HG03442 (cell line): ENCODE data around the gene NEXMIF.
A peak's percentile ranks its signal among the peaks of the same experiment; 100 is the strongest.
"Not testable (repeated sequence)": the region's sequence is repeated elsewhere in the genome, so short reads cannot be mapped to it uniquely, and the experiment has no call there.

ENCODE experiments used
- ATAC-seq: cut with Tn5 transposase; IDR thresholded peaks from one replicate; pipeline ENCODE4 v1.9.1; 2021; ENCODE audit warnings: mild to moderate bottlenecking, moderate library complexity; ENCODE audit not compliant: unreplicated experiment

Gene NEXMIF

DNA sequence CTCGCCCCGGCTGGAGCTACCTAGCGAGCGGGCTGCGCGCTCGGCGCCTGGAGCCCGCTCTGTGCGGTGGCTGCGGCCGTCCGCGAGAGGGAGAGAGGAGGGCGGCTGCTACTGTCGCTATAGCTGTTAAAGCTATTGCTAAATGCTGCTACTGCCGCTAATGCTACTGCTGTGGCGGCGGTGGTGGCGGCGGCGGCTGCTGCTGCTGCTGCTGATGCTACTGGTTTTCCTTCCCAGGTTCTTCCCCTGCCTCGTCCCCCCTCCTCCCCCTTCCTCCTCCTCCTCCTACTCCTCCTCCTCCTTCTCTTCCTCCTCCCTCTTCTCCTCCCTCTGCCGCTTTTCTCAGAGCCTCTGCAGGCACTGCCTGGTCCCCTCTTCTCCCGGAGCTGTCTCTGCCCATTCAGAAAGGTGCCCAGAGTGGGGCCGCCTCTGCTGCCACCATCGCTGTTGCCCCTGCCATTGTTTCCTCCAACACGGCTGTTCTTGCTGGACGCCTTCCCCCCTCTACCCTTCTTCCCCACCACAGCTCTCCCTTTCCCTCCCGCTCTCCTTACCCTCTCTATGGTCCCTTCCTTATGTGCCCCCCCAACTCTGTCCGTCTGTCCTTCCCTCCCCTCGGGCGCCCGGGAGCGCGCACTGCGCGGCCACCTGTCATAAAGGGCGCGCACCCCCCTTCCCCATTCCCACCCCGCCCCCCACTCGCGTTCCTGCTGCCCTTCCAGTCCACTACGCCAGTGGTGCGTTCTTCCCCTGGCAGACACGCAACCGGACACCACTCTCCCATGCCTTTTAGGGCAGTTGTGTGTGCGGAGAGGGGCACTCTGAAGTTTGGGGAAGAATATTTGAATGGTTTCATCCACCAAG, at the start of gene NEXMIF:
NEXMIF (minus strand) TSS at position 228 of the 864 bp plus-strand sequence.
- peak; percentile 41 for ATAC-seq

DNA sequence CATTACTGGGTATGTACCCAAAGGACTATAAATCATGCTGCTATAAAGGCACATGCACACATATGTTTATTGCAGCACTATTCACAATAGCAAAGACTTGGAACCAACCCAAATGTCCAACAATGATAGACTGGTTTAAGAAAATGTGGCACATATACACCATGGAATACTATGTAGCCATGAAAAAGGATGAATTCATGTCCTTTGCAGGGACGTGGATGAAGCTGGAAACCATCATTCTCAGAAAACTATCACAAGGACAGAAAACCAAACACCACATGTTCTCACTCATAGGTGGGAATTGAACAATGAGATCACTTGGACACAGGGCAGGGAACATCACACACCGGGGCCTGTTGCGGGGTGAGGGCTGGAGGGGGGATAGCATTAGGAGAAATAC, 36.7 kb upstream of the NEXMIF start:
- not testable (repeated sequence) for ATAC-seq

DNA sequence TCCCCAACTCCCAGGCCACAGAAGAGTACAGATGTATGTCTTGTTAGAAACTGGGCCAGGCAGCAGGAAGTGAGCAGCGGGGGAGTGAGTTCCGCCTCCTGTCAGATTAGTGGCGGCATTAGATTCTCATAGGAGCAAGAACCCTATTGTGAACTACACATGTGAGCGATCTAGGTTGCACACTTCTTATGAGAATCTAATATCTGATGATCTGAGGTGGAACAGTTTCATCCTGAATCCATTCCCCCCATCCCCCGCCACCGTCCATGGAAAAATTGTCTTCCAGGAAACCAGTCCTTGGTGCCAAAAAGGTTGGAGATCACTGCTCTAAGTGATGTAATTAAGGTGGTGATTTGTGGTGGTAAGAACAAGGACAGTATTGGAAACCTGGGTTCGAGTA, 24.5 kb upstream of the NEXMIF start:
- ATAC-seq, result no peak

DNA sequence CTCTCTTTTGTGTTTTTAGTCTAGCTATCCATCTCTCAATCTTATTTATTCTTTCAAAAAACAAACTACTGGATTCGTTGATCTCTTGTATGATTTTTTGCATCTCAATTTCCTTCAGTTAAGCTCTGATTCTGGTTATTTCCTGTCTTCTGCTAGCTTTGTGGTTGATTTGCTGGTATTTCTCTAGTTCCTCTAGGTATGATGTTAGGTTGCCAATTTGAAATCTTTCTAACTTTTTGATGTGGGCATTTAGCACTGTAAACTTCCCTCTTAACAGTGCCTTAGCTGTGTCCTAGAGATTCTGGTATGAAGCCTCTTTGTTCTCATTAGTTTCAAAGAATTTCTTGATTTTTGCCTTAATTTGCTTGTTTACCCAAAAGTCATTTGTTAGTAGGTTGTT, 15.2 kb upstream of the NEXMIF start:
- no peak for ATAC-seq

DNA sequence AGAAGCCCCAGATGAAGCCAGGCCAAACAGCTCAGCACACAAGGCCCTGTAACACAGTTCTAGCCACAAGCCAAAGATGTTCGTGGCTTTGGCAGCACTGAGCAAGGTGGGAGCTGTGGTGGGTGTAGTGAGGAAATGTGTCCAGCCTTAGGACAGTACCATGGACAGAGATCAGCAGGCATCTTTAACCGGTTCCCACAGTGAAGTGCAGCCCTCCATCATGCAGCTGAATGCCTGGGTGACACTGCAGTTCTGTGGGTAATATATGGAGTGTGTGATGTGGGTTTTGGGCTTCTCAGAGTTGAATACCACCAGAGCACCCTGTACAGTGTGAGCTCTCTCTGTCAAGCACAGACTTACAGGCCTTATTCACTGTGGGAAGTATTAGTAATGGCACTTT, 6.0 kb upstream of the NEXMIF start:
- ATAC-seq, result no peak

DNA sequence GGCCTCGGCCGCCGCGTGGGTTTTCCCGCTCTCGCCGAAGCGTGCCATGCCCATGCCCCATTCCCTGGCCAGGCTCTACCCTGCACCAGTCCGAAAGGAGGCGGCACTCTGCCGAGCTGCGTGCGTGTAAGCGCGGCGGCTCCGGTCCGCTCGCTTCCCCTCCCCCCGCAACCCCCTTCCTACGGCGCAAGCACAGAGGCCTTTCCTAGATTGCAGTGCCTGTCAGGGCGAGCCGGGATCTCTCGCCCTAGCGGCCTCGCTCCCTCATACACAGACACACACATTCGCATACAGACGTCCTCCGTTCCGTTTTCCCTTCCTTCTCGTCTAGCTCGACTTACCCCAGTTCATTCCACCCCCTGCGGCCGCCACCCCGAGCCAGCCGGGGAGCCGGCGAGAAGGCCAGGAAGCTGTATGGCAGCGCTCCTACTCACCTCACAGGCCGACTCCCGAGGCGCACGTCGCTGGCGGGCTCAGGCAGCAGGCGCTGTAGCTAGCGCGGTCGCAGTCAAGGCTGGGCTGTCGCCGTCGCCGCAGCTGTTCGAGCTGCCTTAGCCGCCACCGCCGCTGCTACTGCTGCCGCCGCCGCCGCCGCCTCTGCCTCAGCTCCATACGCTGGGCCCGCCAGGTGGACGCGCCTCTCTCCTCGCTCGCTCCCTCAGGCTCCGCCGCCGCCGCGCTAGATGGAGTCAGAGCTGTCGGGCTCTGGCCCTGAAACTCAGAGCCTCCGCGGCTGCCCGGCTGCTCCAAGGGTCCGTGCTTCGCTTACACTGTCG, 615 bp downstream of the NEXMIF start:
- peak; percentile 40 for ATAC-seq

DNA sequence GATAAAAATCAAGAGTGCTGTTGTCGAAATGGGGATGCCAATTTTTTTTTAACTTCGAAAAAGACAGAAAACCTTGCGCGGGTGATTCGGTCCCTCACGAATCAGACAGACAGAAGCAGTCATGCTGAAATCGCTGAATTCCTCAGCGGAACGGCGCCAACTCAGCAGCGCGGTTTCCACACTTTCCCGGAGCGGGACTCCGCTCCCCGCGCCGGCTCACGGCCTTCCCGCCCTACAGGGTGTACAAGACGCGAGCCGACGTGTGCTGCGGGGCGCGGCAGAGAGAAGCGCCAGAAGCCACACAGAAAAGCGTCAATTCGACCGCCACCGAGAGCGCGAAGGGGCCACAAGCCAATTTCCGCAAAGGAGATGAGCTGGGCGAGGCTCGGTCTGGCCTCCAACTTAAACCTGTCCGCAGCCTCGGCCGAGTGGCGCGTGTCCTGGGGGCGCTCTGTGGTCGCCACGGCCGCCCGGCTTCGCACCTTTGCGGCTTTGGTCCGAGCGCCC, 1.3 kb downstream of the NEXMIF start:
- ATAC-seq, result peak; percentile 5

DNA sequence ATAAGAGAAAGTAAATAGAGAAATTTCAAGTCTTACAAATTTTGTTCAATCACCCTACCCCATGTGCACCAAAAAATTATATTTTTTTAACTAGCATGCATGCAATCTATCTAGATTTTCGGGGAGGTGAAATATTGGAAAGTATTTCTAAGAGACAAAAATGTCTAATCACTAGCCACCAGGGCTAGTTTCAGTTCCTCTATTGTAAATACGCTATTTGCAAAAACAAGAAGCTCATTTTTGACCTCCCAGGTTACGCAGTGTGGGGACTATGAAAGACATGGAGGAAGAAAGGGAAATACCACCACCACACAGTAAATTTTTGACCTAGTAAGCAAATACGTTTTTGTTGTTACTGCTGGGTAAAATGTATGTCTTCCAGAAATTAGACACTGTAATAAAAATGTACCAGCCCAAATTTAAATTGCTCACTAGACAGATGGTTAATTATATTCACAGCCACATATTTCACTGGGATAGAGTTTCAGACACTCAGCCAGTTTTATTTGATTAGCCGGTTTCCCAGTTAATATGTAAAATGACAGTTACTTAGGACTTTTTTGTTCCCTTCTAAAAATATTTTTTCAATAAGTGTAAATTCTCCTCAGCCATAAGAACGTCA, 2.2 kb downstream of the NEXMIF start:
- peak; percentile 66 for ATAC-seq

DNA sequence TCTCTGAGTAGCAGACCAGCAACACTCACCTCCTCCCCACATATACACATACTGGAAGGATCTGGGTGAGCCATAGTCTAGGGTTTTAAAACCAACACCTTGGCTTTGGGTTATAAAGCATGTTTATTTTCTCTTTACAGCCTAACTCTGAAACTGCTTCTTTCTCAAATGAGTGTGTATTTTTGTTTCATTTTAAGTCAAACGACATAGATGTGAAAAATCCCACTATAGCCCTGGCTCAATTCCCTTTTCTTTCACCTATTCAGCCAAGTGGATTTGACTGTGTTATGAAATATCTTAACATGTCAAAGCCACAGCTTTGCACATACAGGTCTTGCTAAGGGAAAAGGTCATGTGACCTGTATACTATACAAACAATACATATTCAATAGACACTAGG, 13.8 kb downstream of the NEXMIF start:
- peak; percentile 81 for ATAC-seq

DNA sequence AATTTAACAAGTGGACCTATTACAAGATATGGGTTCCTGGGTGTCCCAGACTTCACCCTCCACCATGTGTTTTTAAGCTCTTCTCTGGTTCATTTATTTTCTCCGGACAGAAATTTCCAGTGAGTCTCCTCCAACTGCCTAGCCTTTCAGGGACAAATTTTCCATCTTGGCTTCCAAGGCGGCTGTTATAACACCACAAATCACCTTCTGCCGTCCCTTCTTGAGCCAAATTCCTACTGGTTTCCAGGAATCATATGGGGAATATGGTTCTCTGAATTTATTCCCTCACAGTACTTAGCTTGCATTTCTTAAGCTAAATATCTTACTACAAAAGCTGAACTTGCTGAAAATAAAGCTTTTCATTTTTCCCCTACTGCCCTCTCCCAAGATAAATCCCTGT, 18.8 kb downstream of the NEXMIF start:
- ATAC-seq, result no peak

DNA sequence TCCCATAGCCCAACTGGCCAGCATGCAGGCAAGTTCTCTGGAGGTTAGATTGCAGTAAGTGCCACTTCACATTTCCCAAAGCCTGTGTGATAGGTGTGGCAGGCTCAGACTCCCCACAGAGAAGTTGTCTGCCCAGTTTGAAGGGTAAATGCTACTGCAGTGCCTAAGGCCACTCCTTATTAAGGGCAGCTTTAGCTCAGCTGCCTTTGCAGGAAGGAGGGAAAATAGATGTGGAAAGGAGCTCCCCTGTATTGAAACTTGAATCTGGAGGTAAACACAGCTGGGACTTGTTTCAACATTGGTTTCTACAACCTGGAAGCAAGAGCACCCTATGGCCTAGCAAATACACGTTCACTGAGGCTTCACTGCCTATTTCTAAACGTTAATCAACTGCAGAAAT, 22.4 kb downstream of the NEXMIF start:
- ATAC-seq, result no peak

DNA sequence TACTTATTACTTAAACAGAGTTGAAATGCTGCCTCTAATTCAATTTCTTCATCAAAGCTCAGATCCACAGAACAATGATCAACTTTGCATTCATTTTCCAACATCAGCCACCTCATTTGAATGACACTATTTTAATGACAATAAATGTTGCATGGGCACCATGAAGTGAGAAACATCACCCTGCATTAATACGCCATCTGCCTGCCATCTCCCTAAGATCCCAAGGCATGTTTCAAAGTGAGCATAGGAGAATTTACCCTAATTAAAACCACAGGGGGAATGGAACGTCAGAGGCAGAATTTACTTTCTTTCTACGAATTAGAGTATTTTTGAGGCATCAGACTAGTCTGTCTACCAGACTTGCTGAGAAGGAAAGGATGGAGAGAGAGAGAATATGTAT, 32.7 kb downstream of the NEXMIF start:
- no peak for ATAC-seq

DNA sequence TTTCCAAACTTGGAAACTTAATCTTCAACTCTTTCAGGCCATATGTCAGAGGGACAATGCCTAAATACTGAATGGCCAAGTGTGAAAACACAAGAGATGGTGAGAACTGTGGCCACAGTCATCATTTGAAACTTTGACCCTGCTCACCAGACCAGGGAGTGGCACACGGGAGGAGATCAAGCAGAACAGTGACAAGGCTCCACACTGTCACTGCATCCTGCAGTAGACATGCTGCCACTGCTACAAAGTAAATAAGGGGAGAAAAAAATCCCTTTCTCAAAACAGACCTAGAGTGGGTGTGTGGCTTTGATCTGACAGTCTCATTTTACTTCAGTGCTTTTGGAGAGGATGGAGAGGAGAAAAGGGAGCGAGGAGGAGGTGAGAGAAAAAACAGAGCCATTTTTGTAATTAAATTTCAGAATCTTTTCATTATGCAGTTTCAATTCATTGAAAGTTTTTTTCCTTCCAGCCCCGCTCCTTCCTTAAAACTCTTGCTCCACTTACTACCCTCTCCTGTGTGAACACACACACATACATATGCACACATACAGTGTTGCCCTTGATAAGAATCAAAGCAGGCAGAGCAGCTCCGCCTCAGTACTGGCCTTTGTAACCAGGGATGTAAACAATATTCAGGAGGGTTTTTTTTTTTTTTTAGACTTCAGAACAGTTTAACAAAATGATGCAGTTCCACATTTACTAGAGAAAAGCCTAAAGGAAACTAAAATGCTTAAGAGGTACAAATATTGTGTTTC, 34.4 kb downstream of the NEXMIF start:
- ATAC-seq, result peak; percentile 95

DNA sequence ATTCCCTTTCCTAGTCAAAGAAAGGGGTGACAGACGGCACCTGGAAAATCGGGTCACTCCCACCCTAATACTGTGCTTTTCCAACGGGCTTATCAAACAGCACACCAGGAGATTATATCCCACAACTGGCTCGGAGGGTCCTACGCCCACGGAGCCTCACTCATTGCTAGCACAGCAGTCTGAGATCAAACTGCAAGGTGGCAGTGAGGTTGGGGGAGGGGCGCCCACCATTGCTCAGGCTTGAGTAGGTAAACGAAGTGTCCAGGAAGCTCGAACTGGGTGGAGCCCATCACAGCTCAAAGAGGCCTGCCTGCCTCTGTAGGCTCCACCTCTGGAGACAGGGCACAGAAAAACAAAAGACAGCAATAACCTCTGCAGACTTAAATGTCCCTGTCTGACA, 42.9 kb downstream of the NEXMIF start:
- ATAC-seq, result not testable (repeated sequence)

DNA sequence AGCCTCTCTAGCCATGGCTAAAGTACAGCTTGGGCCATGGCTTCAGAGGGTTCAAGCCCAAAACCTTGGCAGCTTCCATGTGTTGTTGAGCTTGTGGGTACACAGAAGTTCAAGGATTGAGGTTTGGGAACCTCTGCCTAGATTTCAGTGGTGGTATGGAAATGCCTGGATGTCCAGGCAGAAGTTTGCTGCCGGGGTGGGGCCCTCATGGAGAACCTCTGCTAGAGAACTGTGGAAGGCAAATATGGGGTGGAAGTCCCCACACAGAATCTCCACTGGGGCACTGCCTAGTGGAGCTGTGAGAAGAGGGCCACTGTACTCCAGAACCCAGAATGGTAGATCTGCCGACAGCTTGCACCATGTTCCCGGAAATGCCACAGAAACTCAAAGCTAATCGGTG, 59.5 kb downstream of the NEXMIF start:
- ATAC-seq, result no peak

DNA sequence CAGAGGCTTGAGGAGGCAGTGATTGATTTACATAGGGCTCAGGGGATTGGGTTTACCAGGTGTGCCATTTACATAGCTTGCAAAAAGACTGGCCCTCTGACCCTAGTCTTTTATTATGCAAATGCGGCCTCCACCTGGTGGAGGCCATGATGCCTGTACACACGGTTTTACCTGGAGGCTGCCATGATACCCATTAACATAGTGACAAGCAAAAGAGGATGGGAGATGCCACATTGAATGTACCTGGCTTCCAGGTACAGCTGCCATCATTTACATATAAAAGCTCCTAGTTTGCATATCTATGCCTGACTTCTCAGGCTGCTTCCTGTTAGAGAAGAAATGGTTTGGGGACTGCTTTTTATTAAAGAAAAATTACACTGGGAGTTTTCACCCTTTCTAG, 72.0 kb downstream of the NEXMIF start:
- ATAC-seq, result no peak

DNA sequence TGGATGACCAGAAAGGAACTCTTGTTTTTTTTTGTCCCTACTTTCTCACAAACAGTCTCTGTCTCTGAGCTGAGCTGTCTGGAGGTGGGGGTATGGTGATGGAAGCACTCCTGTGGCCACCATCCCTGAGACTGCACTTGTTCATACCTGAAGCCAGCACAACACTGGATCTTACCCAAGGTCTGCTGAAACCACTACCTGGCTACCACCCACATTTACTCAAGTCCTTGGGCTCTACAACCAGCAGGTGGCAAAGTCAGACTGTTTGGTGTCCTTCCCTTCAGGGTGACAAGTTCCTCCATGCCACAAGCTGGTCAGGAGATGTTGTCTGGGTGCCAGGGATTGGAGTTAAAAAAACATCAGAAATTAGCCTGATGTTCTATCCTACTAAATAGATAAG, 89.7 kb downstream of the NEXMIF start:
- ATAC-seq, result no peak

DNA sequence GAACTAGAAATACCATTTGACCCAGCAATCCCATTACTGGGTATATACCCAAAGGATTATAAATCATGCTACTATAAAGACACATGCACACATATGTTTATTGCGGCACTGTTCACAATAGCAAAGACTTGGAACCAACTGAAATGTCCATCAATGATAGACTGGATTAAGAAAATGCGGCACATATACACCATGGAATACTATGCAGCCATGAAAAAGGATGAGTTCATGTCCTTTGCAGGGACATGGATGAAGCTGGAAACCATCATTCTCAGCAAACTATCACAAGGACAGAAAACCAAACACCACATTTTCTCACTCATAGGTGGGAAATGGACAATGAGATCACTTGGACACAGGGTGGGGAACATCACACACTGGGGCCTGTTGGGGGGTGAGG, 105.5 kb downstream of the NEXMIF start:
- not testable (repeated sequence) for ATAC-seq

DNA sequence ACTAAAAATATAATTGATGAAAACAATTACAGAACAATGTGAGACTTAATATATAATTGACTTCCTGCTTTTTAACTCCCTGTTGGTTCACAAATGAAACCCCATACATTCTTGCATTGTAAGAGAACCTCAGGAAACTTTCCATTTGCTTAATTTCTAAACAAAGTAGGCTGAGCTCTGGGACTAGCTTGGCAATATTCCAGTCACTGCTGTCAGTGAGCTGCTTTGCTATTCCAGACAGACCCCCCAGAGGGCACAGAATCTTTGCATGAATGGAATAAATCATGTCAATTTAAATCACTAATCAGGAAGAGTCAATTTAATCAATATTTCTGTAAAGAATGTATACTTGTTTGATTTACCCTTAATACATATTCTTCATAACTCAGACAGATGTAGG, 110.6 kb downstream of the NEXMIF start:
- no peak for ATAC-seq

DNA sequence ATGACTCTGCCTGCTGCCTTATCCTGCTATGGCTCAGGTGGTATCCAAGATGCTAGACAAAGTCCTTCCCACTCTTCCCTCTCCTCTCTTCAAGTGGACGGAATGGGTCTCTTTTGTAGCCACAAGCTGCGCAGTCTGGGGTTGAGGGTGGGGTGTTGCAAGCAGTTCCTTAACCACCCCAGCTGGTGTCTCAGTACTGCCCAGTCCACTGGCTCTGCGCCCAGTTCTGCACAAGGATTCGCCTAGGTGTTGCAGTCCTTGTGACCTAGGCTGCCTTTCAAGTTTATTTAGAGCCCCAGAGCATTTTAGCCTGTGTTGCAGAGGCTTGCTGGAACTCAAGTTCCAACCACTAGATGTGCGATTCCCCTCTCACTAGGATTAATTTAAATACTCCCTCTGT, 120.7 kb downstream of the NEXMIF start:
- ATAC-seq, result no peak

DNA sequence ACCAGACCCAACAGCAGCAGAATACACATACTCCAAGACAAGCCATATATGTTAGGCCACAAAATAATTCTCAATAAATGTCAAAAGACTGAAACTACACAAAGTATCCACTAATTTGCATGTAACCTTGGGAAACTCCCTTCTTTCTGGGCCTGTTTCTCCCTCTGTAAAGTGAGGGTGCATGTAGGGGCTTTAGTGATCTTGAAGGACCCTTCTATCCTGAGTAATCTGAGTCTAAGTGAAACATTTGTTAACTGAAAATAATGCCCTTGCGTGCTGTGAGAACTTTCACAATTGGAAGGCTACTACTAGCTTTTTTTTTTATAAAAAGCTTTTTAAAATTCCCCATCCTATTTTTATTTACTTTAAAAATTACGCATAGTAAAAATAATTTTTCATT, 125.2 kb downstream of the NEXMIF start:
- ATAC-seq, result no peak
